Skeletal muscle satellite cell (primary cell): ENCODE measurements around the gene GAS2L3.
"Not testable (repeated sequence)": the region's sequence is repeated elsewhere in the genome, so short reads cannot be mapped to it uniquely, and the experiment has no call there.

ENCODE experiments used
- H3K27me3 ChIP-seq: 2 replicates; pipeline ENCODE4 v1.7.0; 2013; ENCODE audit warnings: low read length; ENCODE audit not compliant: control insufficient read depth, insufficient read depth
- H3K36me3 ChIP-seq: 2 replicates; pipeline ENCODE4 v1.7.0; 2013; ENCODE audit warnings: mild to moderate bottlenecking, control low read depth, low read length; ENCODE audit not compliant: insufficient read depth
- H3K4me1 ChIP-seq: 2 replicates; pipeline ENCODE4 v1.7.0; 2013; ENCODE audit warnings: low read length; ENCODE audit not compliant: control insufficient read depth, insufficient read depth
- H3K4me2 ChIP-seq: 2 replicates; pipeline ENCODE4 v1.7.0; 2013; ENCODE audit warnings: mild to moderate bottlenecking, low read length
- H3K4me3 ChIP-seq: 2 replicates; pipeline ENCODE4 v1.7.0; 2013; ENCODE audit warnings: low read length
- H3K9ac ChIP-seq: 2 replicates; pipeline ENCODE4 v1.7.0; 2013; ENCODE audit warnings: mild to moderate bottlenecking, low read depth, low read length, moderate library complexity
- H3K9me3 ChIP-seq: replicated peaks from 2 replicates; pipeline ENCODE4 v1.7.0; 2013; ENCODE audit warnings: mild to moderate bottlenecking, control low read depth, low read length

GAS2L3 gene

GRCh38 chr12:100633082-100633785, 59.8 kb downstream of the GAS2L3 start:
- not testable (repeated sequence) for H3K4me3 ChIP-seq, H3K9ac ChIP-seq, H3K9me3 ChIP-seq, H3K36me3 ChIP-seq, H3K4me1 ChIP-seq, H3K27me3 ChIP-seq, H3K4me2 ChIP-seq

- no peak overlapping the region for H3K9ac ChIP-seq
Observed at GRCh38 chr12:100643246-100643645, 69.8 kb downstream of the GAS2L3 start.

GRCh38 chr12:100646896-100647295, 73.4 kb downstream of the GAS2L3 start:
- Histone ChIP-seq H3K36me3 (no peaks in the 10 kb centered on the region), H3K4me3 (no peak overlapping the region), H3K9me3 (no peaks in the 10 kb centered on the region), H3K4me1 (no peaks in the 10 kb centered on the region), H3K27me3 (no peaks in the 10 kb centered on the region), H3K9ac (no peak overlapping the region), H3K4me2 (no peak overlapping the region)

More at GRCh38 chr12:100643246-100643645, 69.8 kb downstream of the GAS2L3 start:
- Histone ChIP-seq H3K27me3 (no peaks in the 10 kb centered on the region), H3K36me3 (no peaks in the 10 kb centered on the region), H3K9me3 (no peaks in the 10 kb centered on the region), H3K4me1 (no peaks in the 10 kb centered on the region), H3K4me2 (no peak overlapping the region), H3K4me3 (no peak overlapping the region)

GRCh38 chr12:100651108-100651507, 77.6 kb downstream of the GAS2L3 start:
- Histone ChIP-seq H3K9ac (no peak overlapping the region), H3K4me1 (no peaks in the 10 kb centered on the region), H3K4me3 (no peak overlapping the region), H3K36me3 (no peaks in the 10 kb centered on the region), H3K9me3 (no peaks in the 10 kb centered on the region), H3K4me2 (no peak overlapping the region), H3K27me3 (no peaks in the 10 kb centered on the region)

GRCh38 chr12:100651694-100652093, 78.2 kb downstream of the GAS2L3 start:
- no peaks in the 10 kb centered on the region for H3K4me1 ChIP-seq
- no peak overlapping the region for H3K4me3 ChIP-seq
- no peaks in the 10 kb centered on the region for H3K27me3 ChIP-seq
- H3K9ac ChIP-seq, result no peak overlapping the region
- H3K4me2 ChIP-seq, result no peak overlapping the region
- H3K9me3 ChIP-seq, result no peaks in the 10 kb centered on the region
- H3K36me3 ChIP-seq, result no peaks in the 10 kb centered on the region

- no peak overlapping the region for H3K4me3 ChIP-seq
- no peaks in the 10 kb centered on the region for H3K27me3 ChIP-seq
- no peak overlapping the region for H3K4me2 ChIP-seq
- no peaks in the 10 kb centered on the region for H3K36me3 ChIP-seq
- no peaks in the 10 kb centered on the region for H3K4me1 ChIP-seq
- no peak overlapping the region for H3K9ac ChIP-seq
- no peaks in the 10 kb centered on the region for H3K9me3 ChIP-seq
Observed at GRCh38 chr12:100652488-100652887, 79.0 kb downstream of the GAS2L3 start.

GRCh38 chr12:100656141-100656540, 82.7 kb downstream of the GAS2L3 start:
- Histone ChIP-seq H3K27me3 (no peaks in the 10 kb centered on the region), H3K4me1 (peaks cover 2% of the 10 kb centered on the region), H3K36me3 (no peaks in the 10 kb centered on the region), H3K4me3 (no peak overlapping the region), H3K9me3 (no peaks in the 10 kb centered on the region), H3K4me2 (no peak overlapping the region), H3K9ac (no peak overlapping the region)

GRCh38 chr12:100656856-100657255, 83.4 kb downstream of the GAS2L3 start:
- Histone ChIP-seq H3K9me3 (no peaks in the 10 kb centered on the region), H3K4me3 (no peak overlapping the region), H3K4me2 (no peak overlapping the region), H3K27me3 (no peaks in the 10 kb centered on the region), H3K4me1 (peaks cover 8% of the 10 kb centered on the region), H3K9ac (no peak overlapping the region), H3K36me3 (no peaks in the 10 kb centered on the region)

GRCh38 chr12:100661300-100661951, 87.9 kb downstream of the GAS2L3 start:
- Histone ChIP-seq H3K4me1 (peaks cover 9% of the 10 kb centered on the region), H3K4me3 (no peak overlapping the region), H3K9me3 (no peaks in the 10 kb centered on the region), H3K27me3 (no peaks in the 10 kb centered on the region), H3K36me3 (no peaks in the 10 kb centered on the region), H3K4me2 (peak overlapping the region; percentile 12), H3K9ac (no peak overlapping the region)

GRCh38 chr12:100666588-100666987, 93.1 kb downstream of the GAS2L3 start:
- Histone ChIP-seq H3K4me1 (peaks cover 4% of the 10 kb centered on the region), H3K27me3 (peaks cover 13% of the 10 kb centered on the region), H3K36me3 (no peaks in the 10 kb centered on the region), H3K9me3 (no peaks in the 10 kb centered on the region), H3K4me3 (no peak overlapping the region), H3K4me2 (no peak overlapping the region), H3K9ac (no peak overlapping the region)

- no peaks in the 10 kb centered on the region for H3K36me3 ChIP-seq
- no peak overlapping the region for H3K9ac ChIP-seq
- no peak overlapping the region for H3K4me2 ChIP-seq
- no peak overlapping the region for H3K4me3 ChIP-seq
- no peaks in the 10 kb centered on the region for H3K4me1 ChIP-seq
- no peaks in the 10 kb centered on the region for H3K9me3 ChIP-seq
- peaks cover 13% of the 10 kb centered on the region for H3K27me3 ChIP-seq
Observed at GRCh38 chr12:100668945-100669536, 95.6 kb downstream of the GAS2L3 start.
